EH (cell line): ENCODE data around the gene VPS39.

Source experiments
- DNase-seq: peaks from one replicate; pipeline ENCODE4 v3.0.0-alpha.2; 2015; ENCODE audit warnings: low read depth

VPS39 gene

DNA sequence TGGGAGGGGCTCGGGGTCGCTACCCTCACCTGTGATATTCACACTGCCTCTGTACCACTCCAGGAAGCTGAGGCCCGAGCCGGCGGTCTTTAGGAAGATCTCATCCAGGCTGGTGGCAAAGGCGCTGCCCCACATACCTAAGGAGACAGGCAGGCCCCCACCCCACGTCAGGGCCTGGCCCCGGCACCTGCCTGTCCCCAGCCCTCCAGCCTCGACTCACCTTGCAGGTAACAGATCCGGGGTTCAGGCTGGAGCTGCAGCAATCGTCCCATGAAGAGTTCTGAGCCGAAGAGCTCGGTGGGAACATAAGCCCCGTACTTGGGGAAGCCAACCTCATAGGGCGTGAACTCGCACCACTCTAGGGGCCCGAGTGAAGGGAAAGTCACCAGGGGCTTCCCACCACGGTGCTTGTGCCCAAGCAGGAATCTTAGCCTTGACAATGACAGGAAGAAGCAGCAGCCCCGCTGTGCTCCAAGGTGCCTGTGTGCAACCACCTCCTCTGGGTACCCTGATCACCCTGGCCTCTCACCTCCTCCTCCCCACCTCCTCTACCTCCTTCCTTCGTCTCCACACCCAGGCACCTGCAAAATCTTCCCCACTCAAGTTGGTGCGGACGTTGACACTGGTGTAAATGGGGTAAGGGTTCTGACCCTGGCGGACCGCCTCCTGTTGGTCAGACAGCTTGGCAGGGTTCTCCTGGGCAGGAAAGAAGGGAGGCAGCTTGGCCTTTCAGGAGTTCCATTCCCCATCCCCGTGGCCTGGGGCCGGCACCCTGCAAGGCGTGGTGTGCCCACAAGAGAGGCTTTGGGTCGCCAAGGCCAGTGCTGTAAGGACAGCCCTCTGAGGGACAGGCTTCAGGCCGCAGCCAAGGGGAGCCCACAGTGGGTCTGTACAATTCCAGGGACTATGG is 62.3 kb downstream of the VPS39 start:
- DNase-seq, result no peak

DNA sequence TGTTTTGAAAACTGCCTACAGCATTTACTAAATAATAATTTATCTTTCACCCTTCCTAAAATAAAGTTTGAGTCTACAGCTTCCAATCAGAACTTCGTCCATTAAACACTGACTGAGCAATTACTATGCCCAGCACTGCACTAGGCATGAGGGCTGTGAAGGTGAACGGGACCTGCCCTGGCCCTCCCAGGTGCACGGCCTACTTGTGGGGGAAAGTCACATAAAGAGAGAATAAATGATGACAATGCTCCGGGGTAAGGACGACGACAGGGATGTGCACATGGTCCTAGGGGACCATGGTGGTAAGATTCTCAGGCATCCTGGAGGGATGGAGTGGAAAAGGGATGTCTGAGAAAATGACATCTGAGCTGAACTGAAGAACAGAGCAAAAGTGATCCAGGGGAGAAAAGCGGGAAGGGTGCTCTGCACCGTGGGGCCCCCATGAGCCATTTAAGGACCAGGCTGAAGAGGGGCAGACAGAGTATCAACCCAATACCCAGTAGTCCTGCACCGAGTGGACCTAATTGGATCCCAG is 63.2 kb downstream of the VPS39 start:
- no peak for DNase-seq

DNA sequence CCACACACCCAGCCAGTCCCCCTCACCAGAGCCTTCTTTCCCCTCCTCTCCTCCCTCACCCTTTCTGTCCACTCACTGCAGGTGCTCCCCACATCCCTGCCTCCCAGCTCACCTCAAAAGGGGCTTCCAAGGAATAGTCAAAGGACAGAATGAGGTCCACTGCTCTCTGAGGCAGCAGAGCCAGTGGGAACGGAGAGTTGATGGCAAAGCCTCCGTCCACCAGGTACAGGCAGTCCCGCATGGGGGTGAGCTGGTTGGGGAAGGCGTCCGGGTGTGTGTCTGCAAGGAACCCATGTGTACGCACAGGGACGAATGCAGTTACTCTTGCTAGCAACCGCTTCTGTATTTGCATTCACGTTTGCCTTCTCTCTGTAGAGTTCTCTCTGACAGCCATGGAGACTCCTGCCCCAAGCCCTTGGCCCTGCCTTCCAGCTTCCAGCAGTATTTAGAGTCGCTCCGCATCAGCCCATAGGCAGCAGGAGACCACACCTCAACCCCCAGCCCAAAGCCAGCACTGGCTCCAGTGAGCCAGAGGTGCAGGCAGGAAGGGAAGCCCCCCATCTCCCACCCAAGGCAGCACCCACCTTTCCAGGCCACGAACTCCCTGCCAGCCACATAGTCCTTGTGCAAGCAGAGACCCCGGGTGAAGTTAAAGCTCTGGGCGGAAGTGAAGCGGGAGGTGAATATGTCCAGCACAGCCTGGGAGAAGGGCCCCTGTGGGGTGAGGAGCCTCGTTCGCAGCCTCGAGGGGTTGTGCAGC is 64.1 kb downstream of the VPS39 start:
- DNase-seq, result no peak

DNA sequence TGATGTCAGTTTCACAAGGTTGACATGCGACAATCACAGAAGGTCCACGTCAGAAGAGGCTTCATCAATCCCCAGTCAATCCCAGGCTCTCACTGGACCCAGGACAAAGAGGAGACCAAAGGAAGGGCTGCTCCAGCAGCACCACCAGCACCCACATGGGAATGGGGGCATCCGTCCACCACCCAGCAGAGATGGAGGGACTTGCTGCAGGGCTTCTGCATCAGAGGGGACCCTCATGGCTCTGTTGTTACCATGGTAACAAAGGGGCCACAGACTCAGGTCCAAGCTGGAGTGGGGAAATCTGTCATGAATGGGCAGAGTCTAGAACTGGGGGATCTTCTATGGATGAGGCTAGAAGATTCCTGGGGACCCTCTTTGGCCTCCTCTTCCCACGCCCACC is 64.7 kb downstream of the VPS39 start:
- DNase-seq, result no peak

DNA sequence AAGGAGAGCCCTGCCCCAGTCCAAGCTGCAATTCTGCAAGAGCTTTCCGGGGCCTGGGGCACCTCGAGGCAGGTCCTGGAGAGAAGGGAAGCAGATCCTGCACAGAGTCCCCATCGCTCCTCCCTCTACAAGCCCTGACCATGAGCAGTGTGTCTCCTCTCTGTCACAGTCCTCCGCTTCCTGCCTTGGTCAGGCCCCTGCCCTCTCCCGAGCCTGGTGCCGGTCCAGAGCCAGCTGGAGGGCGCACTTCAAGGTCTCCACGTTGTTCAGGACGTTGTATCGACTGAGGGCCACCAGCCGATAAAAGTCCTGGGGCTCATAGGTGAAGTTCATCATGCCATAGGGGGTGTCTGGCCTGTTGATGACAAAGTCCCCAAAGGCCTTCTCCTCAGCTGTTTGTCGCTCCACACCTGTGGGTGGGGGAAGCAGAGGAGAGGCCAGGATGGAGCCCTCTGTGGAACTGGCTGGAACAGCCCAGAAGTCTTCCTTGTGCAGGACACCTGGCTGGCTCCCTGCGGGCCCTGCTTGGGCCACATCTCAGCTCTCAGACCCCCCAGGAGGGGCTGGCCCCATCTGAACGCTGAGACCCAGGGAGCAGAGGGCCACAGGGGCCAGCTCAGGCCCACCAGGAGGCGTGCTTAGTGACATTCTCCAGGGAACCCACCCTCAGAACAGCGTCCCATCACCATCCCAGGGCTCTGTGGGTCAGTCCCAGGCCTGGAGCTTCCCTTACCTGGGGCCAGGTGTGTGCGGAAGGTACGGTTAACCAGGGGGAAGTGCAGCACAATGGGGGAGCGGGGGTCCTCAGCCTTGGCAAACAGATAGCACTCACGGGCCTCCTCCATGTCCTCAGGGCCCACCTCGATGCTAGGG is 66.1 kb downstream of the VPS39 start:
- no peak for DNase-seq

DNA sequence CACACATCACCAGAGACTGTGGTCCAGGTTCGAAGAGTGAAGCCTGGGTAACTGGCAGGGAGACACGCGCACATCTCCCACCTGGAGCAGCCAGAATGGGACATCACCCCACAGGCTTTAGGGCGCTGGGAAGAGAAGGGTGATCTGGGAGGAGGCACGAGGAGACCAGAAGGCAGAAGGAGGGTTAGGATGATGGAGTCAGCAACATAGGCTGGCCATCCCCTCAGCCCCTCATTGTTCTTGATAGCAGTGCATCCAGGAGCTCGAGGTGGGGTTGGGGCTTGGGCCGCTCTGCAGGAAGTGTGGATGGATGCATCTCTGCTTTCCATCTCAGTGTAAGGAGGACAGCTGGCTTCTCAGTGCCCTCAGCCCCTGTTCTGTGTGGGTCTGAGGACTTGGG is 66.9 kb downstream of the VPS39 start:
- DNase-seq, result no peak

DNA sequence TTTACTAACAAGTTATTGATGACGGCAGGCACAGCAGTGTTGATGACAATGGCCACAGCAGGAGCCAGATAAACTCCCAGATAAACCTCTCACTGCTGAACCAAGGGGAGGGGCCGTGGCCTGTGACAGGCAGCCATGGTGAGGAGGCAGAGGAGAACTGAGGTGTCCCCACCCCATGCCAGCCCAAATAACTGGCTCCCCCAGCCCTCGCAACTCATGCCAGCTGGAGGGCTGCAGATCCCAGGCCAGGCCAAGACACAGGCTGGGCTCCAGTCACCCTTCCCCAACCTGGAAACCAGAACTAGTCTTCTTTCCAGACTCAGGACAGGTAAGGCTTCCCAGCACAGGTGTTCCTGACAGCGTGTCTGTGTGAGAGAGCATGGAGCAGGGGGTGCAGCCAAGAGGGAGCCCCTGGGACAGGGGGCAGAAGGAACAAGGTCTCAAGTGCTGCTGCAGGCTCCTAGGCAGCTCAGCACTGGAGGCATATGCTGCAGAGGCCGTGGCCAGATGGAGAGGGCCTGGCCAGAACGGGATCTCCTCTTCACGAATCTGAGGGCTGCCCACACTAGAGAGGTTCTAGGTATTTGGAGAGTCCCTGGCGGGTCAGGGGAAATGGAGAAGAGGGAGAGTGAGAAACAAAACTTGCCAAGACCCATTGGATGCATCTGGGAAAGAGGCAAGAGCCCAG is 67.6 kb downstream of the VPS39 start:
- no peak for DNase-seq

DNA sequence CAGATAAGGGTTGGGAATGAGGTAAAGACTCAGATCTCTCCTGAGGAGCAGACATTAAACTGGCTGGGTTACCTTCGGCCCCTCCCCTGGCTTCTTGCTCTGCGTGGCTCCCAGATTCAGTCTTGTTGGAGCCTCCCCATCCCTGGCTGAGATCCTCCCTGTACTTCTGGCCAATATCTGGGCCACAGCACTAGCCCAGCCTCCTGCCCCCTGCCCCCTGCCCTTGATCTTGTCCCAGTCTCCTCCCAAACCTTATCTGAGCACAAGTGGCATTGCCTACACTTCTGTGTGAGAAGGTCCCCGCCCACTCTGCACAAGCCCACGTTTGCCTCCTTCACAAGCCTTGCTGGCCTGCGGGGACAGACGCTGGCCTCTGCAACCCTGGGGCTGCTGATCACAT is 68.5 kb downstream of the VPS39 start:
- no peak for DNase-seq

DNA sequence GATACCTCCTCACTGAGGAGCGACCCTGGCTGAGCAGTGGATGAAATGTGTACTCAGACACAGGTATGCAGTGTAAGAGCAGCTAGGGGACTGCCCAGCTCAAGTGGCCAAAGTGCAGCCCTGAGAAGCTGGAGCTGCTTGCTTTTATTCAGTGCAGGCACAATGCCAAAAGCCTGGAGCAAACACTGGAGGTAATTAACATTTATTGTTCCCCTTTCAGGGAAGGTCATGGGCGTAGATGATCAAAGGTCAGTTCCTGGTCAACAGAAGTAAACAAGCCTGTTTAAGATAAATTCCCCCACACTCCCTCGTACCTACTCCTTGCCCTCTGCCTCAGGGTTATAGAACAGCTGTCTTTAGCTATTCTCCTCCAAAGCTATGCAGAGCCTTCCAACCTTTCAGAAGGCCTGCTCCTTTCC is 69.1 kb downstream of the VPS39 start:
- no peak for DNase-seq

DNA sequence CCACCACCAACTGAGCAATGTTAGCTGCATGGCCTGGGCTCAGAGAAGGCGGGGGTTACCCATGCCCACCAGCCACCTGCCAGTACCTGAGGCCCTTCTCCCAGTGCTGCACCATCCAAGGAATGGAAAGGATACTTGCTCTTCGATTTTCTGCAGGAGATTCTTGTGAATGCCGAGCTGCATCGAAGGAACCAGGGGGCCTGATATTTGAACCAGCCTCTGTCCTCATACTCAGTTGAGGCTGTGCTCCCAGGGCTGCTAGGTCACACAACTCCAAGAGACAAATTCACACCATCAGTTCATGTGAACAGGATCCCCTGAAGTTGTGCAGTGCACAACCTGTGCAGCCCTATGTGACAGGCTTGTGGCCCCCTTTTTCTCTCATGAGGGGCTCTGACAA is 69.7 kb downstream of the VPS39 start:
- no peak for DNase-seq

DNA sequence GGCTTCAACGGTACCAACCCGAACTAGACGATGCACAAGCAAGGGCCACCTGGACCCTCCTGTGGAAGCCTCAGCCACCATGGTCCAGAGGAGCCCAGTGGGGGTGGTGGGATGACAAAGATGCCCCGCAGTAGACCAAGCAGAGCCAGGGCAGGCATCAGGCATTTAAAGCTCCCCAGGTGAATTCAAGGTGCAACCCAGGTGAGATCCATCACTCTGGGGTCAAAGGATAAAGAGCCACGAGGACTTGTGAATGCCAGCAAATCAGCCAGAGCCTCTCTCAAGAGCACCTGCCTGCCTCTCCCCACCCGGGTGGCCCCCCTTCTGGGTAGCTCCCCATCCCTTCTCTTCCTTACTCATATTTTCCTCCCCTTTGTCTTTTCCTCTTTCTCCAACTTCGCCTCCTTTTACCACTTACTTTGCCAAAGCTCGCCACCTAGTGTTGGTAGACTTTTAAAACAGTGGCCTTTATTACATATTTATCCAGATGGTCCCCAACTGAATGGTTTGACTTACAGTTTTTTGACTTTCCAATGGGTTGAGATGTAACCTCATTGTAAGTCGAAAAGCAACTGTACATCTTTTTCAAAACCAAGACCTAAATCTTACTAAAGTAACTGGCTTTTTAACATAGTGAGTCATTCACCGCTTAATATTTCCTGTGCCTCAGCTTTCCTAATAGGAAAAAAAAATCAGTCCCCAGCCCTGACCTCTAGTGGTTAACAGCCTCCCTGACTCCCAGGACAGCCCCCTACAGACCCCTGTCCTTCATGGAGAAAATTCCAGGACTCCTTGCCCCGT is 70.4 kb downstream of the VPS39 start:
- peak; percentile 61 for DNase-seq

DNA sequence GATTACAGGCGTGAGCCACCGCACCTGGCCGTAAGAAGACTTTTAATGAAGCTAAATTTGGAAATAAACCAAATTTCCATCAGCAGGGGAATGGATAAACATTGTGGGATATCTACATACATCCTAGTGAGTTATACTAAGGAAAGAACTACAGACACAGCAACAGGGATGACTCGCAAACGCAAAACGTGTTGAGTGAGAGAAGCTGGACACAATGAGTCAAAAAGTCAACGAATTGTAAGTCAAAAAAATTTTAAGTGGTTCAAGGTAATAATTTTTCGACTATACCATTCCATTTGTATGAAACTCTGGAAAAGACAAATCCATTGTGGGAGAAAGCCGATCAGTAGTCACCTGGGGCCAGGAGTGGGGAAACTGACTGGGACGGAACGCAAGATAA is 71.6 kb downstream of the VPS39 start:
- DNase-seq, result no peak

DNA sequence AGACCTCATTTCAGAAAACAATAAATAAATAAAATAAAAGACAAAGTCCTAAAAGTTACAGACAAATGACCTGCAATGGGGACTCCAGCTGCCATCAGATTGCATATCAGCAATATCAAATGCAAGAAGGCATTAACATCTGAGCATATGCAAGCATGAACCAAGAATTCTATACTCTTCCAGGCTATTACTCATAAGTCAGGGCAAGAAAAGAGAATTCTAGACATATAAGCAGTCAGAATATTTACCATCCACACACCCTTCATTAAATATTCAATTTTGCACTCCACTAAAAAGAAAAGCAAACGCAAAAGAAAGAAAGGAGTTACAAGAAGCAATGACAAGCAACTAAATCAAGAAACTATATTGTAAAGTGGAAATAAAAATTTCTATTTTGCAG is 72.8 kb downstream of the VPS39 start:
- no peak for DNase-seq

DNA sequence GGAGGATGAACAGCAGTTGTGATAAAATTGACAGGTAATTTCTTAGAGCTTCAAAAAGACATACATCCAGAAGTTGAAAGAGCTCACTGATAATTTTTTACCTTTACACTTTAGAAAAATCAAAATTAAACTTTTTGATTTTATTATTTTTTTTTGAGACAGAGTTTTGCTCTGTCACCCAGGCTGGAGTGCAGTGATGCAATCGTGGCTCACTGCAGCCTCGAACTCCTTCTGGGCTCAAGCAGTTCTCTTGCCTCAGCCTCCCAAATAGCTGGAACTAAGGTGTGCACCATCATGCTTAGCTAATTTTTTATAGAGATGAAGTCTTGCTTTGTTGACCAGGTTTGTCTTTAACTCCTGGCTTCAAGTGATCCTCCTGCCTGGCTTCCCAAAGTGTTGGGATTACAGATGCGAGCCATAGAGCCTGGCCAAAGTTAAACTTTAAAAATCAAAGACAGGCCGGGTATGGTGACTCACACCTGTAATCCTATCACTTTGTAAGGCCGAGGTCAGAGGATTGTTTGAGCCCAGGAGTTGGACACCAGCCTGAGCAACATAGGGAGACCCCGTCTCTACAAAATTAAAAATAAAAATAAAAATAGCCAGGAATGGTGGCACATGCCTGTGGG is 73.4 kb downstream of the VPS39 start:
- no peak for DNase-seq

DNA sequence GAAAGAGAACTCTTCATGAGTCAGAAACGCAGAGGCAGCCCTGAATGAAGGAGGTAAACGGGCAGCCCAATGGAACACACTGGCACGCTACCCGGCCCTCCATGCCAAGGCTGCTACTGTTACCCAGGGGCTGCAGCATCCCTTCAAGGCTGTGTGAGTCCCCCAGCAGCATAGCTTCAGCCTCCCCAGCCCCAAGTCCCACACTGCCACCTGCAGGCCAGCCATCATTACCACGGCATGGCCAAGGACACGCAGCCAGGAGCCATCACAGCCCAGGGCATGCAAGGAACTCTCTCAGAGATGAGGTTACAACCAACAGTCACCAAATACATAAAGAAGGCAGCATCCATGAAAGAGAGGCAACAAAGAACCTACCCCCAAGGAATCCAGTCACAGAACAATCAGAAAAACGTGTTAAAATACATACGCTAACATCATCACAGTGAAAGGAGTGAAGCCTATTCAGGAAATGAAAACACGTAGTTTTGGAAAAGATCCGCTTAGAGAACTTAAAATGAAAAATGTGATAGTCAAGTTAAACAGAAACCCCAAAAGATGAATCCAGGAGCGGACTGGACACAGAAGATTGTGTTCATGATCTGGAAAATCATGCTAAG is 74.1 kb downstream of the VPS39 start:
- DNase-seq, result peak; percentile 53

DNA sequence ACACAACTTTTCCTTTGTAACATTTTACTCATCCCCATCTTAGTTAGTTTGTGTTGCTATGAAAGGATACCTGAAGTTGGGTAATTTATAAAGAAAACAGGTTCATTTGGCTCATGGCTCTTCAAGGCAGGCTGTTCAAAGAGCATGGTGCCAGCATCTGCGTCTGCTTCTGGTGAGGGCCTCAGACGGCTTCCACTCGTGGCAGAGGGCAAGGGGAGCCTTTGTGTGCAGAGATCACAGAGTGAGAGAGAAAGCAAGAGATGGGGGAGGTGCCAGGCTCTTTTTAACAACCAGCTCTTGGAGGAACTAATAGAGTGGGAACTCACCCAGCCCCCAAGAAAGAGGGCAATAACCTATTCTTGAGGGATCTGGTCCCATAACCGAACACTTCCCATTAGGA is 74.7 kb downstream of the VPS39 start:
- DNase-seq, result no peak

DNA sequence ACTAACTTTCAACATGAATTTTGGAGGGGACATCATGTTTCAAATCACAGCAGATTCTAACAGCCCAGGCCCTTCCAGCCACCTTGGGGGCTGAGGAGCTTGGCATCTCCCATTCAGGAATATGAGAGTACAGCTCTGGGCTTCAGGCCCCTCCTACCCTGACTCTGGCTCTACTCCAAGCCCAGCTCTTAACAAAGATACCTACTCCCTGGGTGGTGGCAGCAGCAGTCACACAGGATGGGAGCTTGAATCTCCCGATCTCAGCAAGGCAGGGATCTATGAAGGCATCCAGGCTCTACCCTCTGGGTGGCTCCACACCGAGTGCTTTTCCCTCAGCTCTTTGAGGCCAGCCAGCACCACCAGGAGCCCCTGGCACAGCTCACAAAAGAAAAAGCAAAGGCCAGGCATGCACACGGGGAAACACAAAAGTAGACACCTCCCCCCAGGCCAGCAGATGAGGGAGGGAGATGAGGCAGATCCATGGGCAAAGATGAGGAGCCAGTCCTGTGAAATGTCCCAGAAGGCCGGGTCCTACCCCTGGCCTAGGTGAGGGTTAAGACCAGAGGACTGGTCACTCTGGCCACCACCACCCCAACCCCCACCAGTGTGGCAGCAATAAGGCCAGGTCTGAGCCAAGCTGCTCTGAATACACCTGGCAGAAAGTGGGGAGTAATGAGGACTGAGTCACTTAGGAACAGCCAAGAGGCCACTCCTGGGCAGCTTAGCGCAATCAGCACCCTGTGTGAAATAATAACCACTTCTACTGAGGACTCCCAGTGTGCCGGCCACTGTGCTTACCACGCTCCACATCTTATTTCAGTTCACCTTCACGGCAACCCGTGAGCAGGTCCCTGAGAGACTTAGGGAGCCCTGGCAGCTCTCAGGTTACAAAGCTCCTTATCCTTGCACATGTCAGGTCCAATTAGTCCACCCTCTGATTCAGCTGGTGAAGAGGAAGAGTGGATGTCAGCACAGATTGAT is 76.0 kb downstream of the VPS39 start:
- DNase-seq, result peak; percentile 19

DNA sequence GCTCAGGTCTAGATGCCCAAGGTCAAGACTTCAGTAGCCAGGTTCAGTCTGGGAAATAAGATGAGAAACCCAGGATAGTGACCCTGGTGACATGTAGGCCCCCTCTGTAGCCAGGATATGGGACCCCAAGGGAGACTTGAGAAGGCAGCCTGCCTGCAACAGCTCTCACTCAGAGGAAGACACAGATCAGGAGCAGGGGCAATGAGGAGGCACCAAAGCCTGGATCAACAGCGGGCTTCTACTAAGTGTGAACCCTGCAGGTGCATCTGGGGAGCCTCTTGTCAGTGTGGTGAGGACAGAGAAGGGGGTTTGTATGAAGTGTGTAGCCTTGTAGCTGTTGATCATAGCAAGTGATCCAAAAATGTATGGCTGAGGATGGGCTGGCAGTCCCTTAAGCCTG is 77.1 kb downstream of the VPS39 start:
- no peak for DNase-seq
